ENCODE data around the gene TAMM41.
"Not testable (repeated sequence)": the region's sequence is repeated elsewhere in the genome, so short reads cannot be mapped to it uniquely, and the experiment has no call there.

The TAMM41 gene

GRCh38 chr3:11769704-11770476 is 76.8 kb downstream of the TAMM41 start:
- DNase-seq (ENCODE audit: low read depth, low spot score), result no peak

- no peak for DNase-seq (ENCODE audit: low read depth, low spot score)
These were observed 78.1 kb downstream of the TAMM41 start for GRCh38 chr3:11768604-11769003.

- DNase-seq (ENCODE audit: low read depth, low spot score), result peak; percentile 93
These were observed 81.7 kb downstream of the TAMM41 start for GRCh38 chr3:11764931-11765363.

- DNase-seq (ENCODE audit: low read depth, low spot score), result no peak
These were observed 86.7 kb downstream of the TAMM41 start for GRCh38 chr3:11759996-11760395.

- no peak for DNase-seq (ENCODE audit: low read depth, low spot score)
These were observed 88.8 kb downstream of the TAMM41 start for GRCh38 chr3:11757929-11758328.

GRCh38 chr3:11757441-11757875 is 89.2 kb downstream of the TAMM41 start:
- peak; percentile 70 for DNase-seq (ENCODE audit: low read depth, low spot score)

GRCh38 chr3:11755276-11755675 is 91.4 kb downstream of the TAMM41 start:
- no peak for DNase-seq (ENCODE audit: low read depth, low spot score)

- DNase-seq (ENCODE audit: low read depth, low spot score), result not testable (repeated sequence)
These were observed 94.4 kb downstream of the TAMM41 start for GRCh38 chr3:11752254-11752653.

GRCh38 chr3:11748306-11748705 is 98.4 kb downstream of the TAMM41 start:
- DNase-seq (ENCODE audit: low read depth, low spot score), result not testable (repeated sequence)
